GM12892 (cell line): ENCODE results near the gene CST4.
"Not testable (repeated sequence)": the region's sequence is repeated elsewhere in the genome, so short reads cannot be mapped to it uniquely, and the experiment has no call there.

Experiments
- DNase-seq: peaks from one replicate; pipeline ENCODE4 v3.0.0; 2011; ENCODE audit not compliant: insufficient read length
- FAIRE-seq: peaks from 2 replicates; lab custom pipeline; 2011; peaks lifted over from hg19 to GRCh38; lab: Jason Lieb, UNC
- POLR2A ChIP-seq: IDR thresholded peaks from 2 replicates; pipeline ENCODE4 v1.6.1; 2011; ENCODE audit warnings: low read depth, low read length, control low read depth
- POLR2AphosphoS5 ChIP-seq: IDR thresholded peaks from 2 replicates; pipeline ENCODE4 v1.6.1; 2011; ENCODE audit warnings: low read depth, low read length, control low read depth
- TAF1 ChIP-seq: IDR thresholded peaks from 2 replicates; pipeline ENCODE4 v1.6.1; 2011; ENCODE audit warnings: low read depth, mild to moderate bottlenecking, control low read depth, low read length, borderline replicate concordance

CST4 gene

DNA sequence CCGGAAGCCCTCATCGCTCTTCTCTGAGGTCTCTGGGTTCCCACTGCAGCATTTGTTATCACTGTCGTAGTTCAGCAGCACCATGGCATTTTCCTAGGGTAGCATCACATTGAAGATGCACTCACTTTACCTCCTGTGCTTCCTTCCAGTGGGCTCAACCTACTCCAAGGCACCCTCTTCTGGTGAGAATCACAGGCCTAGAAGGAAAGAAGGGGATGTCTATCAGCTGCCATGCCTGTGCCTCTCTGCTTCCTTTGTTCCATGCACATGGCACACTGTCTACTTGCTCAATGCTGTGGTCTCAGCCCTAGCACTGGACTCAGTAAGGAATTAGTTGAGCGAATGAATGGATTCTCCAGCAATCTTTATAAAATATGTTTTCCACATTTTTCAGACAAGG is 22.6 kb downstream of the CST4 start:
- FAIRE-seq (no peak), DNase-seq (no peak)
- TF ChIP-seq POLR2A, result no peak
- TF ChIP-seq POLR2AphosphoS5, result no peak
- no peak for TF ChIP-seq TAF1

DNA sequence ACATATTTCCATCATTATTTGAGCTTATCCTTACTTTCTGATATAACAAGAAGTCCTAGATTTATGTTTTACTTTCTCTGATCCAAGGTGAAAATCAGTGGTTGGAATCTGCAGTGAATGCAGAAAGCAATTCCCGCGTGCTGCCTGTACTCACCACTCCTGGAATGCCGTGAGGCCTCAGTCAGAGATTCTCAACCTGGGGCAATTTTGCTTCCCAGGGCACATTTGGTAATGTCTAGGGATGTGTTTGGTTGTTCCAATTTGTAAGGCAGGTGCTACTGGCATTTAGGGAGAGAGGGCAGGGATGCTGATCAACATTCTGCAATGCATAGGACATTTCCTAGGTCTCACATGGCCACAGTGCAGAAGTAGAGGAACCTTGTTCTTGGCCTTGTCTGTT is 23.9 kb downstream of the CST4 start:
- DNase-seq, result no peak
- no peak for FAIRE-seq

DNA sequence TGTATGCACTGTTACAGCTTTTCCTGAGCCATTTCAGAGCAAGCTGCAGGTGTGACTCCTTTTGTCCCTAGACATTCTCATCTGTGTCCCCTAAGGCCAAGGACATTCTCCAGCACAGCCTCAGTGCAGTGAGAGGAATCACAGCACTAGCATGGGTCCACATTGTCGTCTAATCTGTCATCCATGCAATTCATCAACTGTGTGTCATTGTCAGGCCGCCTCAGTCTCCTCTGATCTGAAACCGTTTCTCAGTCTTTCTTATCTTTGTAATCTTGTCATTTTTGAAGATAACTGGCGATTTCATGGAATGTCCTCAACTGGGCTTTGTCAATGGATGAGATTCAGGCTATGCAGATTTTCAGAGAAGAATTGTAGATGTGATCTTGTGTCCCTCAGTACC is 24.8 kb downstream of the CST4 start:
- not testable (repeated sequence) for DNase-seq, FAIRE-seq

More for the DNA sequence above, 23.9 kb downstream of the CST4 start:
- TF ChIP-seq POLR2AphosphoS5 (no peak), TAF1 (no peak), POLR2A (no peak)

DNA sequence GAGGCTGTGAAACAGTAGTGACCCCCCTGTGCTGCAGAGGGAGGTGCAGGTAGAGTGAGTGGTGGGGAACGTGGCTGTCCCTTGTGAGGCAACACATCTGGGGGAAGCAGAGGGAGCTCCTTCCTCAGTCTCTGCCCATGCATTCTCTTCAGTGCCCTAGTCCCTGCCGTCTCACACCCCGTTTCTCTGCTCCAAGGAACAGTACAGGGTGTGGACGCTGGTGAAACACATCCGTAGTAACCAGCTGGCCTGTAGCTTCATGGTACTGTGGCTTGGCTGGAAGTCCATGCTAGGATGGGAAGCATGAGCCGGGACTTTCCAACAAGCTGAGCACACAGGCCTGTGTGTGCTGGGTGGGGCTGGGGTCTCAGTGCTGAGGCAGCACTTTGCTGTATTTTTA is 25.7 kb downstream of the CST4 start:
- TF ChIP-seq POLR2A, result no peak
- TF ChIP-seq POLR2AphosphoS5, result no peak
- no peak for TF ChIP-seq TAF1
- DNase-seq (no peak), FAIRE-seq (no peak)

DNA sequence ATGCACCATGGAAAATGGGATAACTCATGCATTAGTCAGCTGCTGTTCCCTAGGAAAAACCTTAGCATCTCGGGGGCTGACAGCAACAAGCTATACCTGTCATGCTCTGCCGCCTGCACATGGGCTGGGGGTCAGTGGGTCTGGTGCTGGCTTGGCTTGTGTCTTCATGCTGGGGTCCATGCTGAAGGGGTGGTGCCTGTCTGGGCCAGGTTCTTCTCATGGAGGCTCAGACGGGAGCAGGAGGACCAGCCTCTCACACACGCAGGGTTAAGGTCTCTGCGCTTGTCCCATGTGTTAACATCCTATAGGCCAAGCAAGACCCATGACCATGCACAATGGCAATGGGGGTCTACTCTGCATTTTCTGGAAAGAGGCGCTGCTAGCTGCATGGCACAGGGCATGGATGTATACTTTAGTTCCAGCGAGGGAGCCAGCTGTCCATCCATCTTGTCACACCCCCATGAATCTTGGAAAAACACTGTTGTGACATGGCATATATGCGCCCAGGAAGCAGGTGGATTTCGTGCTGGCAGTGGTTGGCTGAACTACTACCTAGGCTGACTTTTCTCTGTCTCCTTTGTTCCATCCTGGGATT is 26.5 kb downstream of the CST4 start:
- TF ChIP-seq POLR2A (no peak), POLR2AphosphoS5 (no peak)
- no peak for DNase-seq
- FAIRE-seq, result no peak

DNA sequence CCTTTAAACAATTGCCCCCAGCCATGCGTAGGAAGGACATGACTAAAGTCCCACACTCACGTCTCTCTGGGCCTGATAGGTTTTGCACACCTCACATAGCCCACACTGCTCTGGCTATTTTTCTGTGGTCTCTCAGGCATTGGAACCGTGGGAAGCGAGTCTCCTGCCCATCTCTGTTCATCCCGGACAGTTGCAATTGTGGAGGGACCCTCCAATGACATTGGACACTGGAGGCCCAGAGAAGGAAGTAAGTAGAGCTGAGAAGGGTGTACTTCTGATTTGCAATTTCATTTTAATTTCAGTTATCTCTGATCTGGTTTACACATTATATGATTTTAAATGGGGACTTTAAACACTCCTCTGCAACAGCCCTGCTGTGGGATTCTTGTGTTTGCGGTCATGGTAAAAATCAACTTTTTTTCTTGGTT is 27.8 kb downstream of the CST4 start:
- DNase-seq (no peak), FAIRE-seq (no peak)

DNA sequence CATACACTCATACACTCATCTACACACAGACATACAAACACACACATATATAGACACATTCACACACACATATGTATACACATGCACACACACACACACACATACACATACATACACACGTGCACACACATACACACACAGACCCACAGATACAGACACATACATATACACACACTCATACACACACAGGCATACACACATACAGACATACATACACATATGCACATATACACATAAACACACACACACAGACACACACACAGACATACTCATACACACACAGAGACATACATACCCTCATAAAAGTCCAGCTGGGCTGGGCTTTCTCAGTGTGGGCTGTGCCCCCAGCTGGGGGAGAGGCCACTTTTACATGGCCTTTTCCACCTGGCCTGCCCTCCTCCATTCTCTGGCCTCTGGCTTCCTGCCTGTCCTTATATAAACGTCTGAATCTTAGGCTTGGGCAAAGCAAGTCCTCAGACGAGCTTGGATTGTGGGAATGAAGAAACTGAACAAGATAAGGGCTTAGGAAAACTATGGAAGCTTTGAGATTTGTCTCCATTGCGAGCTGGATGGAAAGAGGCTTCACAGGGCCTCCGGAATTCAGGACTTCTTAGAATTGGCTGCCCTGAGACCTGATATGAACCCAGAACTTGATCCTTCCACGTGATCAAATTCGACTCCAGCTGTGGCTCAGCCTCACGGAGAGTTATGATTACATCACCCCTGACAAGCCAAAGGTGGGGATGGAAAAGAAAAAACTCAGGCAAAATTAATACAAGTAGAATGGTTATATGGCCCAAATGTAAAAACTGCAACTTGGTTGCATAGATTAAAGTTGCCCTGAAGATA is 28.6 kb downstream of the CST4 start:
- DNase-seq (no peak), FAIRE-seq (no peak)

More for the DNA sequence above, 27.8 kb downstream of the CST4 start:
- TF ChIP-seq POLR2A (no peak), POLR2AphosphoS5 (no peak), TAF1 (no peak)

DNA sequence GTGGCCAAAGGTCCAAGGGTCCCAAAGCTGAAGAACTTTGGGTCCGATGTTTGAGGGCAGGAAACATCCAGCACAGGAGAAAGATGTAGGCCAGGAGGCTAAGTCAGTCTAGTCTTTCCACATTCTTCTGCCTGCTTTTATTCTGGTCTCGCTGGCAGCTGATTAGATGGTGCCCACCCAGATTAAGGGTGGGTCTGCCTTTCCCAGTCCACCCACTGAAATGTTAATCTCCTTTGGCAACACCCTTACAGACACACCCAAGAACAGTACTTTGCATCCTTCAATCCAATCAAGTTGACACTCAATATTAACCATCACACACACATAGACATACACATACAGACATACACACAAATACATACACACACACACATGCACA is 29.2 kb downstream of the CST4 start:
- not testable (repeated sequence) for FAIRE-seq, DNase-seq

More for the DNA sequence above, 28.6 kb downstream of the CST4 start:
- TF ChIP-seq TAF1, result no peak
- no peak for TF ChIP-seq POLR2AphosphoS5
- TF ChIP-seq POLR2A, result no peak

DNA sequence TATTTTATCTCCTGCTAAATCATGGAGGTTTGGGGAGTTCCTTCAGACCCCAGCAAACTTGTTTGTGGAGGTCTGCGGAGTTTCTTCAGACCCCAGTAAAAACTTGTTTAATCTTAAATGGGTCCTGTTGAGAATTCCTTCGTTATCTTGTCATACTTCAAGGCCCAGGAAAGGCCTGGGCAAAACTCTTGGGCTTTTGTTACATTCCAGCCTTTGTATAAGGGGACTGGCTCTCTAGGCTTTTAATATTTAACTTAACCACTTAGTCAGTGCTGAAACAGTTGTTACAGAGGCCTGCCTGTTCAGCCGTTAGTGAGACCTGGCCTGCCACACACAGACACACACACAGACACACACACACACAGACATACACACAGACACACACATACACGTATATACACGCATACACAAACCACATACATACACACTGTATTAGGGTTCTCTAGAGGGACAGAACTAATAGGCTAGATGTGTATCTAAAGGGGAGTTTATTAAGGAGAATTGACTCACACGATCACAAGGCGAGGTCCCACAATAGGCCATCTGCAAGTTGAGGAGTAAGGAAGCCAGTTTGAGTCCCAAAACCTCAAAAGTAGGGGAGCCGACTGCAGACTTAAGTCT is 29.7 kb downstream of the CST4 start:
- no peak for DNase-seq
- TF ChIP-seq POLR2A (no peak), POLR2AphosphoS5 (no peak), TAF1 (no peak)

DNA sequence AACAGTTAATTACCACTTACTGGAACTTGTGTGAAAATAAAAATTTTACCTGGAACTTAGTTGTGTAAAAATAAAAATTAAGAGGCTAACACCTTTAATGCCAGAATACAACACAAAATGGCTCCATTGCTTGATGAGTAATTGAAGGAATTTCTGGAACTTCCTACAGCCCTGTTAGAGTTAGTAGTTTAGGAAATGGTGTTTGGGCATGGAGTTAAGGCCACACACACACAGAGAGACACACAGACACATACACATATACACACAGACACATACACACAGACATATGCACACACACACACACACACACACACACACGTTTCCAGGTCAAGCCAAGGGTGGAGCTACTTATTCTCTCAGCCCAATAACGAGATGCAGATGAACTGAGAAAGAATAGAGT is 30.5 kb downstream of the CST4 start:
- TF ChIP-seq POLR2AphosphoS5 (no peak), TAF1 (no peak), POLR2A (no peak)
- DNase-seq (no peak), FAIRE-seq (no peak)

More for the DNA sequence above, 29.7 kb downstream of the CST4 start:
- no peak for FAIRE-seq

DNA sequence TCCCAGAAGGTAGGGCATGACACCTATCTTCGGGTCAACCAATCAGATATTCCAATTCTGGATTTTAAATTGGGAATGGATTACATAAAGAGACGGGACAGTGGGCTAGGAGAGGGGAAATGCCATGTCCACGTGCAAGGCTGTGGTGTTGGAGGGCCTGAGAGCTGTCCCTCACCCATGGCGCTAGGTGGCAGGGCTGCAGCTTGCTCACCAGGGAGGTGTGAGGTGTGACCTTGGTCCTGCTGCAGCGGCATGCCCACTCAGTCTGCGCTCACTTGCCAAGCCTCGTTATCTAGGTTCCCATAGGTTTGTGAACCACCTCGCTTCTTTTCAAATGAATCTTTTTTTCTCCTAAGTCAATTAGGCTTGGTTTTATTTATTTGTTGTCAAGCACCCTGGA is 31.6 kb downstream of the CST4 start:
- no peak for TF ChIP-seq TAF1
- no peak for TF ChIP-seq POLR2A
- no peak for TF ChIP-seq POLR2AphosphoS5
- no peak for FAIRE-seq
- DNase-seq, result no peak

DNA sequence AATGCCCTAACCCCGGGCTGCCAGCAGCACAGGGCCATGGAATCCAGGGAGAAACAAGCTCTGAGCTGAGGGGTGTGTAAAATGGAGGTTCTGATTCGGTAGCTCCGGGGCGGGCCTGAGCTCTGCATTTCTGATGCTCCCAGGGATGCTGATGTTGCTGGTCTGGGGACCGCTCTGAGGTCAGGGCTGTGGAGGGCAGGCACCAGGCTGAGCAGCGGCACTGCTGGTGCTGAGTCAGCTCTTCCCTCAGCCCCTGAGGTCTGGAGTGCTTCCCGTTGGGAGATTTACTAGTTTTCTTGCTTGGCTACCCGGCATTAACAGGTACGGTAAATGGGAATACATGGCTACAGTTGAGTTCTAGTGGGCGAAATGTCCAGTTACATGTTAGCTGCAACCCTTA is 32.5 kb downstream of the CST4 start:
- no peak for TF ChIP-seq POLR2AphosphoS5
- no peak for TF ChIP-seq TAF1
- TF ChIP-seq POLR2A, result no peak
- DNase-seq (no peak), FAIRE-seq (no peak)
